HepG2 (cell line): ENCODE measurements around the gene GRK5. TPM values are rescaled to one million over a fixed set of nuclear protein-coding genes. Genes with fewer than 3 reads are reported as not detected.
A peak's percentile ranks its signal among the peaks of the same experiment; 100 is the strongest.

Experiments
- ATAC-seq: fragments of 200-7000 bp; cut with Tn5 transposase; 3 replicates; pipeline ENCODE4 v1.9.1; 2020; ENCODE audit warnings: mild to moderate bottlenecking, moderate library complexity
- BruUV-seq: library from RNA; stranded (reverse); fragments of 400-500 nt; replicated peaks from 2 replicates; lab custom pipeline; 2021; lab: Mats Ljungman, UMichigan
- CTCF ChIA-PET: fragments of 300-600 bp; formaldehyde crosslinking; extraction: SDS; loops from one replicate; lab custom pipeline; 2021; ENCODE audit warnings: low total read pairs, inconsistent platforms, low intra/inter-chr PET ratio; lab: Yijun Ruan, JAX
- POLR2A ChIA-PET: fragments of 350-600 bp; sonication (Branson Sonifier 250); formaldehyde crosslinking; loops from one replicate; lab custom pipeline; 2020; ENCODE audit warnings: antibody characterized with exemption, inconsistent platforms; lab: Yijun Ruan, JAX
- DNase-seq: peaks from one replicate; pipeline ENCODE4 v3.0.0-alpha.2; 2015; ENCODE audit warnings: low spot score
- FAIRE-seq: peaks from 3 replicates; lab custom pipeline; 2011; peaks lifted over from hg19 to GRCh38; lab: Jason Lieb, UNC
- H2AFZ ChIP-seq: one replicate; pipeline ENCODE4 v1.6.1; 2011; ENCODE audit warnings: low read length, inconsistent platforms
- H3K27ac ChIP-seq: fragments of 300-600 bp; 3 replicates; pipeline ENCODE4 v1.8.0; 2011; ENCODE audit warnings: mixed run types, mild to moderate bottlenecking, mixed read lengths, low read length, inconsistent platforms; ENCODE audit not compliant: insufficient read depth; ENCODE audit errors: extremely low read length
- H3K27me3 ChIP-seq, 2 experiments: fragments of 200-600 bp in 1 of 2; 2 replicates in 1 of 2; 3 replicates in 1 of 2; pipeline versions ENCODE4 v1.6.0 to v1.8.0; 2011; ENCODE audit warnings: low read length in 2 of 2, mild to moderate bottlenecking in 2 of 2, moderate library complexity in 2 of 2, inconsistent platforms in 1 of 2; ENCODE audit not compliant: insufficient read depth in 2 of 2, control insufficient read depth in 1 of 2
- H3K36me3 ChIP-seq, 2 experiments: fragments of 200-600 bp in 1 of 2; replicated peaks in 1 of 2; 2 replicates in 1 of 2; 3 replicates in 1 of 2; pipeline versions ENCODE4 v1.5.1 to v1.8.0; 2011; ENCODE audit warnings: low read length in 2 of 2, inconsistent platforms in 1 of 2; ENCODE audit not compliant: insufficient read depth in 2 of 2, control insufficient read depth in 1 of 2
- H3K4me1 ChIP-seq: 2 replicates; pipeline ENCODE4 v1.5.1; 2012; ENCODE audit warnings: low read length, inconsistent platforms; ENCODE audit not compliant: insufficient read depth
- H3K4me2 ChIP-seq: 2 replicates; pipeline ENCODE4 v1.6.0; 2011; ENCODE audit warnings: low read depth, low read length, inconsistent platforms
- H3K4me3 ChIP-seq, 3 experiments: fragments of 200-600 bp in 1 of 3; sonication (generic), shearing (Covaris generic) in 1 of 3; replicated peaks in 1 of 3; 2 replicates each; pipeline ENCODE4 v1.5.1; 2011 to 2016; ENCODE audit warnings: low read length in 3 of 3, inconsistent platforms in 2 of 3, low read depth in 2 of 3, mild to moderate bottlenecking in 2 of 3, control low read depth in 1 of 3, mixed read lengths in 1 of 3; ENCODE audit not compliant: insufficient read depth in 1 of 3
- H3K79me2 ChIP-seq: one replicate; pipeline ENCODE4 v1.6.1; 2011; ENCODE audit warnings: low read length, inconsistent platforms; ENCODE audit not compliant: insufficient read depth
- H3K9ac ChIP-seq: 2 replicates; pipeline ENCODE4 v1.6.0; 2011; ENCODE audit warnings: mild to moderate bottlenecking, low read depth, low read length, inconsistent platforms; ENCODE audit not compliant: insufficient read depth
- H3K9me3 ChIP-seq: 2 replicates; pipeline ENCODE4 v1.5.1; 2012; ENCODE audit warnings: mild to moderate bottlenecking, low read length
- H4K20me1 ChIP-seq: 2 replicates; pipeline ENCODE4 v1.6.0; 2011; ENCODE audit warnings: inconsistent platforms, mild to moderate bottlenecking, low read length, moderate library complexity; ENCODE audit not compliant: insufficient read depth
- ATF1 ChIP-seq: IDR thresholded peaks from 2 replicates; pipeline ENCODE4 v1.6.1; 2016; ENCODE audit warnings: mild to moderate bottlenecking, control low read depth
- HIVEP1 ChIP-seq: sonication (generic); formaldehyde crosslinking; IDR thresholded peaks from 2 replicates; pipeline ENCODE4 v1.4.0; 2020; ENCODE audit warnings: mild to moderate bottlenecking, missing genetic modification reagents
- WGBS: methylation state at CpG from one replicate; pipeline ENCODE4 v1.1.6; 2017; ENCODE audit warnings: low lambda C conversion rate; 5-methylcytosine and 5-hydroxymethylcytosine counted together
- in situ Hi-C: cut with HindIII; loops from 2 replicates; pipeline ENCODE4 v1.10.0; 2017; ENCODE audit warnings: low pct_unique_long_range_greater_than_20kb; ENCODE audit not compliant: extremely low pct_ligation_motif_present
- intact Hi-C: fragments of 100-400 bp; cut with micrococcal nuclease; formaldehyde crosslinking; loops from one replicate; pipeline ENCODE4 v1.10.0; 2022; ENCODE audit not compliant: unreplicated experiment
- polyA plus RNA-seq, 8 experiments: library from polyadenylated mRNA; depleted of rRNA in 3 of 8; stranded (reverse) in 7 of 8; unstranded in 1 of 8; fragments of >200 nt; fragmentation: Illumina TruSeq in 4 of 8; extraction: Trizol in 4 of 8; gene quantifications; 2 replicates each; pipeline versions ENCODE4 v1.2.1 to v1.2.3, GENCODE V29; 2011 to 2016; ENCODE audit warnings: low read depth in 4 of 8, missing spikeins in 1 of 8, mixed read lengths in 1 of 8; ENCODE audit not compliant: insufficient read depth in 1 of 8
- total RNA-seq, 5 experiments: library from RNA; depleted of rRNA; stranded (reverse); fragments of >200 nt; fragmentation: Illumina TruSeq; extraction: Trizol; gene quantifications; 2 replicates each; pipeline ENCODE4 v1.2.3, GENCODE V29; 2016; ENCODE audit warnings: low read depth in 1 of 5
- TF ChIP-seq, protein P1 (sequence below): sonication (generic); formaldehyde crosslinking; IDR thresholded peaks from 2 replicates; pipeline ENCODE4 v1.5.1; 2020; ENCODE audit warnings: mild to moderate bottlenecking, missing genetic modification reagents, moderate library complexity

The GRK5 gene
- total and polyA plus RNA-seq, 2 of the 13 experiments (the other 11 are each of a cell fraction or from before 2014, with no cell fraction given): 10.4 to 12.6 TPM

DNA sequence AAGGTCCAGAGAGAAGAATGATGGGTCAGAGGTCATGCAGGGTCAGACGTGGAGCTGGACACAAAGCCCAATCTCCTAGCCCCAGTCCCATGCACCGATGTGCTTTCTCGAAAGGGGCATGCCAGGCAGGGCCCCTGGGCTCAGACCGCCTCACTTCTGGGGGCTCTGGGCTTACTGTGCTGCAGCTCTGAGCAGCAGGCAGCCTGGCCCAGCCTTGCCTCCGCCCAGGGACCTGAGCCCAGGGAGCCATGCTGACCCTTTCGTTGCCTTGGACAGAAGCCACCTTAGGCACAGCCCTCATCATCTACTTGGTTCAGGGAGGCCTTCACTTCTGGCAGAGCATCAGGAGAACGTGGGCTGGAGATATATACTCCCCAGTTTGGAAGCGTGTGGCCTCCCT, 161.2 kb downstream of the GRK5 start:
- POLR2A ChIA-PET: no interaction called here
- Histone ChIP-seq H4K20me1 (no peaks in the 10 kb centered on the region), H3K79me2 (no peaks in the 10 kb centered on the region), H3K4me2 (no peak overlapping the region), H3K9me3 (no peaks in the 10 kb centered on the region), H3K4me3 (no peak overlapping the region), H3K27ac (no peak overlapping the region), H2AFZ (no peak overlapping the region), H3K36me3 (peaks cover 0 to 6% of the 10 kb centered on the region in 2 experiments; a peak in 1 of 5 replicates), H3K9ac (no peak overlapping the region), H3K27me3 (no peaks in the 10 kb centered on the region), H3K4me1 (peaks cover 10% of the 10 kb centered on the region)
- 92% methylated on average over 3 of the region's 8 CpGs for WGBS
- FAIRE-seq (no peak), DNase-seq (no peak), ATAC-seq (no peak)
- in situ Hi-C loops: no loop called here
- CTCF ChIA-PET: no interaction called here
- BruUV-seq: no TSS peak
- intact Hi-C loops: no loop called here
- no peak for TF ChIP-seq HIVEP1 (CRISPR knock-in tag)

DNA sequence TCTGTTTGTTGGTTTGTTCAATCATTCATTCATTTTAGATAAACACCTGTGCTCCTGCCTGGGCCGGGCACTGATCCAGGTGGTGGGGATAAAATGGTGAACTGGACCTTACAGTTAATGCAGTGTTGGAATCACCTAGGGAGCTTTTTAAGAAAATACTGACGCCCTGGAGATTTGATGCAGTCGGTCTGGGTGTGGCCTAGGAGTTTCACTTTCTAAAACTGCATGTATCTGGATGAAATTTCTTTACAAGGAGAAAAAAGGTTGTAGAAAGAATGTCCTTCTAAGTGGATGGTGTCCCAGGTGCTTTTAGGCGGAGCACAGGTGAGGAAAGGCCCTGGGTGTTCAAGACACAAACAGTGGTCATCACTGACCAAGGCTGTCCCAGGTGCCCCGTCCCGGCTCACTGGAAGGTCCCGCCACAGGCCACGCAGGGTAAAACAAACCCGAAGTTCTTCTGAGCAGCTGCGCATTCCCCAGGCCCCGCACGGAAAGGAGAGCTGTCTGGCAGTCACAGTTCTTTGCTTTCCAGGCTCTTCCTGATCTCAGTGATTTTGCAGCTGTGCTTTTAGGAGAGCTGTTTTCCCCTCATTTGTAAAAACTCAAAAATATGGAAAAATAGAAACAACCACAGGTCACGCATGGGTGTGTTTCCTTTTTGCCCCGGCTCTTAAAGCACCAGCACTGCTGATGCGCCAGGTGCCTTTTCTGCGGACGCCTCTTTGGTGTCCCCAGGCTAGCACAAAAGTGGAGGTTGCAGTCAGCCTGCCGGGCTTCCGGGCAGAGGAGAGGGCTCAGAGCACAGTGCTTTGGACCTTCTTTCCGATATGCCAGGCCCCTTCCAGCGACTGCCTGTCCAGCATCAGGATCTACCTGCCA, 161.9 kb downstream of the GRK5 start:
- no peak overlapping the region for H3K9ac ChIP-seq
- H4K20me1 ChIP-seq: no peaks in the 10 kb centered on the region
- intact Hi-C loops: no loop called here
- peaks cover 10% of the 10 kb centered on the region for H3K4me1 ChIP-seq
- ChIA-PET CTCF (no interaction called here), POLR2A (no interaction called here)
- no peak overlapping the region for H3K4me2 ChIP-seq
- WGBS: 91% methylated on average over 21 of the region's 21 CpGs
- TF ChIP-seq, protein P1, sequence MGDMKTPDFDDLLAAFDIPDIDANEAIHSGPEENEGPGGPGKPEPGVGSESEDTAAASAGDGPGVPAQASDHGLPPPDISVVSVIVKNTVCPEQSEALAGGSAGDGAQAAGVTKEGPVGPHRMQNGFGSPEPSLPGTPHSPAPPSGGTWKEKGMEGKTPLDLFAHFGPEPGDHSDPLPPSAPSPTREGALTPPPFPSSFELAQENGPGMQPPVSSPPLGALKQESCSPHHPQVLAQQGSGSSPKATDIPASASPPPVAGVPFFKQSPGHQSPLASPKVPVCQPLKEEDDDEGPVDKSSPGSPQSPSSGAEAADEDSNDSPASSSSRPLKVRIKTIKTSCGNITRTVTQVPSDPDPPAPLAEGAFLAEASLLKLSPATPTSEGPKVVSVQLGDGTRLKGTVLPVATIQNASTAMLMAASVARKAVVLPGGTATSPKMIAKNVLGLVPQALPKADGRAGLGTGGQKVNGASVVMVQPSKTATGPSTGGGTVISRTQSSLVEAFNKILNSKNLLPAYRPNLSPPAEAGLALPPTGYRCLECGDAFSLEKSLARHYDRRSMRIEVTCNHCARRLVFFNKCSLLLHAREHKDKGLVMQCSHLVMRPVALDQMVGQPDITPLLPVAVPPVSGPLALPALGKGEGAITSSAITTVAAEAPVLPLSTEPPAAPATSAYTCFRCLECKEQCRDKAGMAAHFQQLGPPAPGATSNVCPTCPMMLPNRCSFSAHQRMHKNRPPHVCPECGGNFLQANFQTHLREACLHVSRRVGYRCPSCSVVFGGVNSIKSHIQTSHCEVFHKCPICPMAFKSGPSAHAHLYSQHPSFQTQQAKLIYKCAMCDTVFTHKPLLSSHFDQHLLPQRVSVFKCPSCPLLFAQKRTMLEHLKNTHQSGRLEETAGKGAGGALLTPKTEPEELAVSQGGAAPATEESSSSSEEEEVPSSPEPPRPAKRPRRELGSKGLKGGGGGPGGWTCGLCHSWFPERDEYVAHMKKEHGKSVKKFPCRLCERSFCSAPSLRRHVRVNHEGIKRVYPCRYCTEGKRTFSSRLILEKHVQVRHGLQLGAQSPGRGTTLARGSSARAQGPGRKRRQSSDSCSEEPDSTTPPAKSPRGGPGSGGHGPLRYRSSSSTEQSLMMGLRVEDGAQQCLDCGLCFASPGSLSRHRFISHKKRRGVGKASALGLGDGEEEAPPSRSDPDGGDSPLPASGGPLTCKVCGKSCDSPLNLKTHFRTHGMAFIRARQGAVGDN (CRISPR knock-in tag): peak; percentile 16; the same call in 1 of the 2 replicates
- no peak for TF ChIP-seq ATF1
- DNase-seq (no peak), ATAC-seq (peak; percentile 36), FAIRE-seq (no peak)
- H3K27ac ChIP-seq: no peak overlapping the region
- no peak overlapping the region for H2AFZ ChIP-seq
- no peaks in the 10 kb centered on the region for H3K79me2 ChIP-seq
- no peaks in the 10 kb centered on the region for H3K27me3 ChIP-seq
- H3K4me3 ChIP-seq: no peak overlapping the region
- no TSS peak for BruUV-seq
- H3K36me3 ChIP-seq: peaks cover 0 to 6% of the 10 kb centered on the region in 2 experiments; a peak in 1 of 5 replicates
- H3K9me3 ChIP-seq: no peaks in the 10 kb centered on the region
- in situ Hi-C loops: no loop called here
